KMS-11 (cell line): ENCODE results near the gene TNFRSF18.

Source experiments
- H2AFZ ChIP-seq: fragments of 200-600 bp; sonication (generic); 2 replicates; pipeline ENCODE4 v1.6.1; 2016; ENCODE audit warnings: antibody characterized with exemption, mixed run types, low read depth
- H3K27ac ChIP-seq: fragments of 200-600 bp; sonication (generic); 2 replicates; pipeline ENCODE4 v1.6.1; 2016; ENCODE audit warnings: mild to moderate bottlenecking, mixed run types
- H3K27me3 ChIP-seq: fragments of 200-600 bp; sonication (generic); 2 replicates; pipeline ENCODE4 v1.6.1; 2017; ENCODE audit warnings: mild to moderate bottlenecking, low read depth, mixed run types, moderate library complexity; ENCODE audit not compliant: insufficient read depth
- H3K36me3 ChIP-seq: fragments of 200-600 bp; sonication (generic); 2 replicates; pipeline ENCODE4 v1.6.1; 2017; ENCODE audit warnings: mild to moderate bottlenecking, mixed run types; ENCODE audit not compliant: insufficient read depth
- H3K4me1 ChIP-seq: fragments of 200-600 bp; sonication (generic); 2 replicates; pipeline ENCODE4 v1.6.1; 2016; ENCODE audit warnings: mild to moderate bottlenecking, low read depth, mixed run types; ENCODE audit not compliant: poor library complexity, severe bottlenecking
- H3K4me2 ChIP-seq: fragments of 200-600 bp; sonication (generic); 2 replicates; pipeline ENCODE4 v1.7.0; 2016; ENCODE audit warnings: mild to moderate bottlenecking, mixed run types
- H3K4me3 ChIP-seq: fragments of 200-600 bp; sonication (generic); IDR thresholded peaks from 2 replicates; pipeline ENCODE4 v1.6.1; 2017; ENCODE audit warnings: low read depth, low read length, mixed read lengths; ENCODE audit not compliant: insufficient read depth
- H3K79me2 ChIP-seq: fragments of 200-600 bp; sonication (generic); 2 replicates; pipeline ENCODE4 v1.6.1; 2016; ENCODE audit warnings: low read depth, mixed run types; ENCODE audit not compliant: insufficient read depth
- H3K9ac ChIP-seq: fragments of 200-600 bp; sonication (generic); 2 replicates; pipeline ENCODE4 v1.6.1; 2016; ENCODE audit warnings: mild to moderate bottlenecking, mixed run types
- H4K20me1 ChIP-seq: fragments of 200-600 bp; sonication (generic); 2 replicates; pipeline ENCODE4 v1.6.1; 2016; ENCODE audit warnings: mild to moderate bottlenecking, mixed run types; ENCODE audit not compliant: insufficient read depth
- TF ChIP-seq, protein P1 (sequence below): fragments of 200-600 bp; sonication (generic); conservative IDR thresholded peaks from 2 replicates; pipeline ENCODE4 v1.6.1; 2017; ENCODE audit warnings: low read depth, mild to moderate bottlenecking, antibody characterized with exemption, low read length, moderate library complexity, mixed read lengths

TNFRSF18 gene

DNA sequence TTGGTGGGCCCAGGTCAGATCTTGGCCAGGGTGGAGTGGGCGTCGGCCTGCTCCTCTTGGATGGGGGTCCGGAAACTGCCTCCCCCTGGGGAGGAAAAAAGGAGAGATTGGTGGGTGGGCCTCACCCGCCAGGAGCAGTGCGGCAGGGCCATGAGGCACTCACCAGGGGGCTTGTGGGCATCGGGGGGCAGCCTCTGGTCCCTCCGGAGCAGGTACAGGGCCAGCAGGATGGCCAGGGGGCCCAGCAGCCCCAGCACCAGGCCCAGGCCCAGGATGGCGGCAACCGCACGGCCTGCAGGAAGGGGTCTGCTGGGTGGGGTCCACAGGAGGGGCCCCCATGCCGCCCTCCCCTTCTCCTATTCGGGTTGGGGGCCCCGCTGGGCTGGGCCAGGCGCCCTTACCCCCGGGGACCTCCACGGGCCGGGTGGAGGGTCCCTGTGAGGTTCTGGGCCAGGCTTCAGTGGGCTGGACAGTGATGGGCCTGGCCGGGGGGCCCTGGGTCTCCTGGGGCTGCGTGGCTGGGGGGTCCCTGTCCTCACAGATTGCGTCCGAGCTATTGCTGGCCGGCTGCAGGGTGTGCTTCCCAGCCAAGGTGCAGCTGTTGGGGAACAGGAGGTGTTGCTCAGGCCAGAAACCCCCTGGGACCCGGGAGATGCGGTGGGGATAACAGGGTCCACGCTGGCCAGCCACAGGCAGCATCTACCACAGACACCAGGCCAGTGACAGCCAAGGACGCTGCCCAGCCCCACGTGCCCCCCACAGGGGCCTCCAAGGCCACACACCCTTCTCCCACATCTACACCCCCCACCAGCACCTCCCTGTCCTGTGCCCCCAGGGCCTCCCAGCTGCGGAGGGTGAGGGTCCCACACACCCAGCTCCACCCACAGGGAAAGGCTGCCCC lies 5.4 kb upstream of the TNFRSF18 start:
- TF ChIP-seq, protein P1, sequence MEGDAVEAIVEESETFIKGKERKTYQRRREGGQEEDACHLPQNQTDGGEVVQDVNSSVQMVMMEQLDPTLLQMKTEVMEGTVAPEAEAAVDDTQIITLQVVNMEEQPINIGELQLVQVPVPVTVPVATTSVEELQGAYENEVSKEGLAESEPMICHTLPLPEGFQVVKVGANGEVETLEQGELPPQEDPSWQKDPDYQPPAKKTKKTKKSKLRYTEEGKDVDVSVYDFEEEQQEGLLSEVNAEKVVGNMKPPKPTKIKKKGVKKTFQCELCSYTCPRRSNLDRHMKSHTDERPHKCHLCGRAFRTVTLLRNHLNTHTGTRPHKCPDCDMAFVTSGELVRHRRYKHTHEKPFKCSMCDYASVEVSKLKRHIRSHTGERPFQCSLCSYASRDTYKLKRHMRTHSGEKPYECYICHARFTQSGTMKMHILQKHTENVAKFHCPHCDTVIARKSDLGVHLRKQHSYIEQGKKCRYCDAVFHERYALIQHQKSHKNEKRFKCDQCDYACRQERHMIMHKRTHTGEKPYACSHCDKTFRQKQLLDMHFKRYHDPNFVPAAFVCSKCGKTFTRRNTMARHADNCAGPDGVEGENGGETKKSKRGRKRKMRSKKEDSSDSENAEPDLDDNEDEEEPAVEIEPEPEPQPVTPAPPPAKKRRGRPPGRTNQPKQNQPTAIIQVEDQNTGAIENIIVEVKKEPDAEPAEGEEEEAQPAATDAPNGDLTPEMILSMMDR, result no peak

DNA sequence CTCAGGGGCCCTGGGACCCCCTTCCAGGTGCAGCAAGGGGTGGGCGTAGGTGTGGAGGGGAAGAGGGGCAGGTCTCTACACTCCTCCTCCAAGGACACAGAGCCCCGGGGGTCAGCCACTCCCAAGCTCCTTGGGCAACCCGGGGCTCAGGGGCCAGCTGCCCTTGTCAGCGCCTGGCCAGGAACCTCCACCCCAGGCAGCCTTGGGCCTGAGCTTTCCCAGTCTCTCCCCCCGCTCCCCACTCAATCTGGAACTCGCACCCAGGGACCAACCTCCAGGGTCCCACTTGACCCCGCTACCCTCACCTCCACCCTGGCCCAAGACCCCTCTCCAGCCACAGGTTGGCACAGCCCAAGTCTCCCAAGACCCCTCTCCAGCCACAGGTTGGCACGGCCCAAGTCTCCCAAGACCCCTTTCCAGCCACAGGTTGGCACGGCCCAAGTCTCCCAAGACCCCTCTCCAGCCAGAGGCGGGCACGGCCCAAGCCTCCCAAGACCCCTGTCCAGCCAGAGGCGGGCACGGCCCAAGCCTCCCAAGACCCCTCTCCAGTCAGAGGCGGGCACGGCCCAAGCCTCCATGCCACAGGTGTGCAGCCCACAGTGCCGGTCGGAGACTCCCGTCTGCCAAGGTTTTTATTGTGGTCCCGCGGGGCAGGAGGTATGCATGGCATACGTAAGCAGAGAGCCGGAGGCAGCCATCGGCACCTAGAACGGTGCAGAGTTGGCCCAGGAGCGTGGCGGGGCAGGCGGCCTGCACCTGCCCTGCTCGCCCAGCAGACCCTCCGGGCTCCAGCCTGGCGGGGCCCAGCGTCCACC lies 4.5 kb upstream of the TNFRSF18 start:
- H3K4me3 ChIP-seq, result no peak overlapping the region
- no peak overlapping the region for H3K9ac ChIP-seq
- H3K4me2 ChIP-seq, result no peak overlapping the region
- peaks cover 36% of the 10 kb centered on the region for H3K27me3 ChIP-seq
- H3K79me2 ChIP-seq, result no peaks in the 10 kb centered on the region
- no peak overlapping the region for H3K27ac ChIP-seq
- H2AFZ ChIP-seq, result no peak overlapping the region
- H4K20me1 ChIP-seq, result no peaks in the 10 kb centered on the region
- no peaks in the 10 kb centered on the region for H3K36me3 ChIP-seq
- TF ChIP-seq, protein P1, result no peak
- peaks cover 38% of the 10 kb centered on the region for H3K4me1 ChIP-seq

More for the DNA sequence above, 5.4 kb upstream of the TNFRSF18 start:
- no peak overlapping the region for H2AFZ ChIP-seq
- H3K4me1 ChIP-seq, result peaks cover 34% of the 10 kb centered on the region
- no peak overlapping the region for H3K27ac ChIP-seq
- no peak overlapping the region for H3K9ac ChIP-seq
- peaks cover 28% of the 10 kb centered on the region for H3K27me3 ChIP-seq
- H3K36me3 ChIP-seq, result no peaks in the 10 kb centered on the region
- no peak overlapping the region for H3K4me2 ChIP-seq
- H3K4me3 ChIP-seq, result no peak overlapping the region
- H4K20me1 ChIP-seq, result no peaks in the 10 kb centered on the region
- H3K79me2 ChIP-seq, result no peaks in the 10 kb centered on the region

DNA sequence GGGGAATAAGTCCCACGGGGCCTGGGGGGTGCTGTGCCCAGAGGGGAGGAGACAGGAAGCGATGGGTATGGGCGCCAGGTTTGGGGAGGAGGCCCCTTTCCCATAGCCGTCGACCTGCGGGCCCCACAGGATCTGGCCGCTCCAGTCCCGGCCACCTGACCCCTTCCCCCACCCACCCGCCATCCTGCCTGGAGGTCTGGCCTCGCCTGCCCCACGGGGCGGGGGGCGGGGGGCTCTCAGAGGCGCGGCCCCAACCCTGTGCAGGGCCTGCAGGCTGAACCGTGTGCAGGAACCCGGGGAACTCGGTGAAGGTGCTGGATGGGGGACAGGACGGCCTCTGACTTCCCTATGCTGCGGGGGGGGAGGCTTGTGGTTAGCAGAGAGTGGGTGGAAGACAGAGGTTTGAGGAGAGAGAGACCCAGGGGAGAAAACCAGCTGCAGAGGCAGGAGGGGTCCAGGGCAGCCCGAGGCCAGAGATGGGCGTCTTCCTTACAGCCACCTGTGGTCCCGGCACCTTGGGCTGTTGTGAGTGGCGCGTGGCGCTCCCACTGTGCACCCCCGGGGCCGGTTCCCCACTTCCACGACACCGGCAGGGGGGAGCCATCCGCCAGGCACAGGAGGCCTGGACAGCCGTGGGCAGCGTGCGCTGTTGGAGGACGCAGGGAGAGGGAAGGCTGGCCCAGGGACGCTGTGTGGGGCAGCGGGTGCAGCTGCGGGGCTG lies 2.5 kb upstream of the TNFRSF18 start:
- no peak overlapping the region for H3K4me3 ChIP-seq
- peak overlapping the region; percentile 57; the same call in 1 of the 2 replicates for H3K4me2 ChIP-seq
- no peak overlapping the region for H3K27ac ChIP-seq
- no peak overlapping the region for H3K9ac ChIP-seq
- H2AFZ ChIP-seq, result peak overlapping the region; percentile 42; the same call in 1 of the 2 replicates
- no peaks in the 10 kb centered on the region for H3K36me3 ChIP-seq
- H3K27me3 ChIP-seq, result peaks cover 56% of the 10 kb centered on the region
- no peaks in the 10 kb centered on the region for H4K20me1 ChIP-seq
- peaks cover 26% of the 10 kb centered on the region for H3K4me1 ChIP-seq
- TF ChIP-seq, protein P1, result no peak
- no peaks in the 10 kb centered on the region for H3K79me2 ChIP-seq

DNA sequence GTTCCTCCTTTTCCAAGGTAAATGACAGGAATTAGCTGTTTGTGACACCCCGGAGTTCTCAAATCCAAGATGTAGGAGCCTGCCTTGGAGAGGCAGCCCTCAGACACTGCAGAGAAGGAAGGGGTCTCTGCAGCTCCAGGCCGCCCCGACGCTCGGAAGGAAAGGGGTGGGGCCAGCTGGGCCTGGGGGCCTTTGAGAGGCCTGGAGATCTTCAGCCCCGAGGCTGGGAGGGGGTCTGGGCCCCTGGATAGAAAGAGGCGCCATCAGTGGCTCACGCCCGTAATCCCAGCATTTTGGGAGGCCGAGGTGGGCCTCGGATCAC lies 1.1 kb upstream of the TNFRSF18 start:
- TF ChIP-seq, protein P1, result no peak
- Histone ChIP-seq H3K27me3 (peaks cover 69% of the 10 kb centered on the region), H4K20me1 (no peaks in the 10 kb centered on the region), H3K79me2 (no peaks in the 10 kb centered on the region), H3K4me3 (no peak overlapping the region), H2AFZ (no peak overlapping the region), H3K36me3 (no peaks in the 10 kb centered on the region), H3K4me2 (no peak overlapping the region; the same call in 1 of the 2 replicates), H3K4me1 (peaks cover 26% of the 10 kb centered on the region), H3K9ac (no peak overlapping the region), H3K27ac (no peak overlapping the region)
